Muscle layer of colon (tissue), 2 donors: ENCODE data around the gene HPCAL1.

Source experiments
- H3K27ac ChIP-seq: one replicate; pipeline ENCODE4 v1.7.0; 2013; ENCODE audit warnings: low read depth, mild to moderate bottlenecking, low read length, moderate library complexity
- H3K27me3 ChIP-seq, 2 donors: one replicate each; pipeline ENCODE4 v1.7.0; 2013; ENCODE audit warnings: low read length in 2 of 2, mild to moderate bottlenecking in 2 of 2; ENCODE audit not compliant: insufficient read depth in 2 of 2, control insufficient read depth in 1 of 2
- H3K36me3 ChIP-seq: one replicate; pipeline ENCODE4 v1.7.0; 2013; ENCODE audit warnings: mild to moderate bottlenecking, low read length; ENCODE audit not compliant: insufficient read depth
- H3K4me1 ChIP-seq: one replicate; pipeline ENCODE4 v1.7.0; 2013; ENCODE audit warnings: mild to moderate bottlenecking, low read length; ENCODE audit not compliant: insufficient read depth
- H3K4me3 ChIP-seq, 2 donors: one replicate each; pipeline ENCODE4 v1.7.0; 2013; ENCODE audit warnings: low read length in 2 of 2, low read depth in 1 of 2, mild to moderate bottlenecking in 1 of 2, moderate library complexity in 1 of 2
- H3K9ac ChIP-seq: one replicate; pipeline ENCODE4 v1.7.0; 2013; ENCODE audit warnings: low read length
- H3K9me3 ChIP-seq: one replicate; pipeline ENCODE4 v1.7.0; 2013; ENCODE audit warnings: mild to moderate bottlenecking, low read length
- donor health status: abdominal sarcoma.
- donor health status: Adenocarcinoma of cecum.

Gene HPCAL1

GRCh38 chr2:10377052-10377746 is 74.5 kb downstream of the HPCAL1 start:
- Histone ChIP-seq H3K4me1 (peaks cover 9% of the 10 kb centered on the region), H3K27ac (no peak overlapping the region), H3K4me3 (no peak overlapping the region), H3K36me3 (no peaks in the 10 kb centered on the region), H3K9me3 (no peaks in the 10 kb centered on the region), H3K27me3 (no peaks in the 10 kb centered on the region), H3K9ac (no peak overlapping the region)

- Histone ChIP-seq H3K4me1 (peaks cover 9% of the 10 kb centered on the region), H3K27ac (no peak overlapping the region), H3K4me3 (no peak overlapping the region), H3K9me3 (no peaks in the 10 kb centered on the region), H3K27me3 (no peaks in the 10 kb centered on the region), H3K36me3 (no peaks in the 10 kb centered on the region), H3K9ac (no peak overlapping the region)
Observed at GRCh38 chr2:10377747-10378085, 75.0 kb downstream of the HPCAL1 start.

- Histone ChIP-seq H3K9ac (no peak overlapping the region), H3K9me3 (no peaks in the 10 kb centered on the region), H3K27ac (no peak overlapping the region), H3K4me1 (peaks cover 9% of the 10 kb centered on the region), H3K4me3 (no peak overlapping the region), H3K27me3 (no peaks in the 10 kb centered on the region), H3K36me3 (no peaks in the 10 kb centered on the region)
Observed at GRCh38 chr2:10378189-10378588, 75.5 kb downstream of the HPCAL1 start.

- Histone ChIP-seq H3K27ac (no peak overlapping the region), H3K4me3 (no peak overlapping the region), H3K9ac (no peak overlapping the region), H3K4me1 (peaks cover 9% of the 10 kb centered on the region), H3K9me3 (no peaks in the 10 kb centered on the region), H3K36me3 (no peaks in the 10 kb centered on the region), H3K27me3 (no peaks in the 10 kb centered on the region)
Observed at GRCh38 chr2:10380048-10380926, 77.6 kb downstream of the HPCAL1 start.

- Histone ChIP-seq H3K9me3 (no peaks in the 10 kb centered on the region), H3K27me3 (no peaks in the 10 kb centered on the region), H3K36me3 (no peaks in the 10 kb centered on the region), H3K27ac (no peak overlapping the region), H3K4me1 (peaks cover 9% of the 10 kb centered on the region), H3K4me3 (no peak overlapping the region), H3K9ac (no peak overlapping the region)
Observed at GRCh38 chr2:10381997-10382353, 79.3 kb downstream of the HPCAL1 start.

- Histone ChIP-seq H3K4me3 (no peak overlapping the region), H3K27ac (no peak overlapping the region), H3K4me1 (peaks cover 9% of the 10 kb centered on the region), H3K27me3 (no peaks in the 10 kb centered on the region), H3K9ac (no peak overlapping the region), H3K9me3 (no peaks in the 10 kb centered on the region), H3K36me3 (no peaks in the 10 kb centered on the region)
Observed at GRCh38 chr2:10382354-10383061, 79.8 kb downstream of the HPCAL1 start.

GRCh38 chr2:10383960-10384734 is 81.4 kb downstream of the HPCAL1 start:
- Histone ChIP-seq H3K9ac (no peak overlapping the region), H3K4me3 (no peak overlapping the region), H3K9me3 (no peaks in the 10 kb centered on the region), H3K27me3 (no peaks in the 10 kb centered on the region), H3K36me3 (no peaks in the 10 kb centered on the region), H3K4me1 (peaks cover 10% of the 10 kb centered on the region), H3K27ac (no peak overlapping the region)

GRCh38 chr2:10385501-10385900 is 82.8 kb downstream of the HPCAL1 start:
- H3K9ac ChIP-seq, result no peak overlapping the region
- H3K27me3 ChIP-seq, result no peaks in the 10 kb centered on the region
- H3K4me3 ChIP-seq, result no peak overlapping the region
- H3K36me3 ChIP-seq, result no peaks in the 10 kb centered on the region
- H3K27ac ChIP-seq, result no peak overlapping the region
- H3K4me1 ChIP-seq, result peaks cover 16% of the 10 kb centered on the region
- no peaks in the 10 kb centered on the region for H3K9me3 ChIP-seq

GRCh38 chr2:10385933-10386773 is 83.4 kb downstream of the HPCAL1 start:
- H3K9ac ChIP-seq, result no peak overlapping the region
- H3K27me3 ChIP-seq, result no peaks in the 10 kb centered on the region
- H3K4me1 ChIP-seq, result peaks cover 16% of the 10 kb centered on the region
- no peaks in the 10 kb centered on the region for H3K36me3 ChIP-seq
- H3K27ac ChIP-seq, result no peak overlapping the region
- no peak overlapping the region for H3K4me3 ChIP-seq
- no peaks in the 10 kb centered on the region for H3K9me3 ChIP-seq

- Histone ChIP-seq H3K27me3 (no peaks in the 10 kb centered on the region), H3K9me3 (no peaks in the 10 kb centered on the region), H3K4me1 (peaks cover 12% of the 10 kb centered on the region), H3K27ac (no peak overlapping the region), H3K4me3 (no peak overlapping the region), H3K9ac (no peak overlapping the region), H3K36me3 (no peaks in the 10 kb centered on the region)
Observed at GRCh38 chr2:10387033-10387432, 84.3 kb downstream of the HPCAL1 start.
